ENCODE results near the gene EPS8L2. TPM values are rescaled to one million over a fixed set of nuclear protein-coding genes. Genes with fewer than 3 reads are reported as not detected.

EPS8L2 gene
- total RNA-seq, 1 experiment from 2014 or later = 119 TPM

- no TSS peak for BruUV-seq (replicated peaks)
- intact Hi-C loops (cut with micrococcal nuclease) = loop anchor here (1.0 to 10.0 kb wide), 4 partner anchors 19 to 163 kb away; partner anchors contain the start of genes LMNTD2, RASSF7 and TALDO1
- H3K36me3 Mint-ChIP-seq (ENCODE audit: insufficient read depth, unreplicated experiment) = peaks cover 34% of the 10 kb centered on the region
- H3K27me3 Mint-ChIP-seq (ENCODE audit: insufficient read depth, unreplicated experiment) = no peaks in the 10 kb centered on the region
- H3K27ac Mint-ChIP-seq (ENCODE audit: low read depth, unreplicated experiment) = peak overlapping the region; percentile 43
- TF ChIP-seq, protein P1, sequence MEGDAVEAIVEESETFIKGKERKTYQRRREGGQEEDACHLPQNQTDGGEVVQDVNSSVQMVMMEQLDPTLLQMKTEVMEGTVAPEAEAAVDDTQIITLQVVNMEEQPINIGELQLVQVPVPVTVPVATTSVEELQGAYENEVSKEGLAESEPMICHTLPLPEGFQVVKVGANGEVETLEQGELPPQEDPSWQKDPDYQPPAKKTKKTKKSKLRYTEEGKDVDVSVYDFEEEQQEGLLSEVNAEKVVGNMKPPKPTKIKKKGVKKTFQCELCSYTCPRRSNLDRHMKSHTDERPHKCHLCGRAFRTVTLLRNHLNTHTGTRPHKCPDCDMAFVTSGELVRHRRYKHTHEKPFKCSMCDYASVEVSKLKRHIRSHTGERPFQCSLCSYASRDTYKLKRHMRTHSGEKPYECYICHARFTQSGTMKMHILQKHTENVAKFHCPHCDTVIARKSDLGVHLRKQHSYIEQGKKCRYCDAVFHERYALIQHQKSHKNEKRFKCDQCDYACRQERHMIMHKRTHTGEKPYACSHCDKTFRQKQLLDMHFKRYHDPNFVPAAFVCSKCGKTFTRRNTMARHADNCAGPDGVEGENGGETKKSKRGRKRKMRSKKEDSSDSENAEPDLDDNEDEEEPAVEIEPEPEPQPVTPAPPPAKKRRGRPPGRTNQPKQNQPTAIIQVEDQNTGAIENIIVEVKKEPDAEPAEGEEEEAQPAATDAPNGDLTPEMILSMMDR (IDR thresholded peaks at IDR 0.05; ENCODE audit: unreplicated experiment) = peak; percentile 98
- ChIA-PET CTCF (interaction anchor here (0.6 to 3.3 kb wide), 10 partner anchors 10 to 324 kb away, joined by 3 to 22 read pairs (median 4); partner anchors contain the start of genes EPS8L2, TALDO1 and TMEM80), POLR2A (interaction anchor here (0.6 to 7.1 kb wide), 9 partner anchors 16 to 221 kb away, joined by 3 to 96 read pairs (median 16); partner anchors contain the start of genes DEAF1, EPS8L2, GATD1 and RNH1)
- peak; percentile 98 for DNase-seq (ENCODE audit: unreplicated experiment)
- H3K4me3 Mint-ChIP-seq (ENCODE audit: unreplicated experiment) = peak overlapping the region; percentile 23
- peaks cover 12% of the 10 kb centered on the region for H3K4me1 Mint-ChIP-seq (ENCODE audit: insufficient read depth, unreplicated experiment)
- H3K9me3 Mint-ChIP-seq (ENCODE audit: unreplicated experiment) = no peaks in the 10 kb centered on the region
Measured at GRCh38 chr11:727859-728748, 22.1 kb downstream of the EPS8L2 start.

- TF ChIP-seq, protein P1 (IDR thresholded peaks at IDR 0.05; ENCODE audit: unreplicated experiment) = no peak
- POLR2A ChIA-PET = interaction anchor here (0.6 to 7.1 kb wide), 9 partner anchors 16 to 48 kb away, joined by 3 to 96 read pairs (median 7); partner anchors contain the start of genes DEAF1, EPS8L2, GATD1 and TALDO1
- no peaks in the 10 kb centered on the region for H3K9me3 Mint-ChIP-seq (ENCODE audit: unreplicated experiment)
- intact Hi-C loops (cut with micrococcal nuclease) = loop anchor here (1.0 to 10.0 kb wide), 4 partner anchors 18 to 164 kb away; partner anchors contain the start of genes LMNTD2, RASSF7 and TALDO1
- no peak overlapping the region for H3K27ac Mint-ChIP-seq (ENCODE audit: low read depth, unreplicated experiment)
- peaks cover 12% of the 10 kb centered on the region for H3K4me1 Mint-ChIP-seq (ENCODE audit: insufficient read depth, unreplicated experiment)
- no peak for DNase-seq (ENCODE audit: unreplicated experiment)
- no TSS peak for BruUV-seq (replicated peaks)
- H3K36me3 Mint-ChIP-seq (ENCODE audit: insufficient read depth, unreplicated experiment) = peaks cover 28% of the 10 kb centered on the region
- CTCF ChIA-PET = interaction anchor here (0.6 to 3.3 kb wide), 6 partner anchors 16 to 175 kb away, joined by 3 to 22 read pairs (median 4); partner anchors contain the start of genes TALDO1 and TMEM80
- H3K27me3 Mint-ChIP-seq (ENCODE audit: insufficient read depth, unreplicated experiment) = no peaks in the 10 kb centered on the region
- no peak overlapping the region for H3K4me3 Mint-ChIP-seq (ENCODE audit: unreplicated experiment)
Measured at GRCh38 chr11:728901-729491, 23.0 kb downstream of the EPS8L2 start.

DNA sequence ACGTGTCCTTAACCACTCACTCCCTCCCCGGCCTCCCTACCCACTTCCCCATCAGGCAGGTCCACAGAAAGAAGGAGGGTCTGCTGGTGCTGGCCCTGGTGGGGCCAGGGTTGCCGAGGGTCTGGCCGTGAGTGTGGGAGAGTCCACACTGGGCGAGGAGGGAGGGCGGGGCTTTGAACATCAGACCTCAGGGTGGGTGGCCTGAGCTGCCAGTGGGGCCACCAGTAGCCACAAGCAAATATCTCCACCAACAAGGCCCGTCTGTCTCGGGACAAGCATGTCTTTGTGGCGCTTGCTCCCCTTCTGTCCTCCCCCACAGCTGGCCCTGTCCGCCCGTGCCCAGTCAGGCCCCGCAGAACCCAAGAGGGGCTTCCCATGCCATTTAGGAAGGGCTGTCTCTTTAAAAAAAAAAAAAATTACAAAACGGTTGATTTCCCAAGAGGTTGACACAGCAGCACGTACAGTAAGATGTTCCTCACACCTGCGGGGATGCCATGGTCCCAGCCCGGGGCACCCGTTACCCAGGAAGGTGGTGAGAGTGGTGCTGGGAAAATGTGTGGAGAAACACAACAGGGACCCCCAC, 23.6 kb downstream of the EPS8L2 start:
- H3K36me3 Mint-ChIP-seq (ENCODE audit: insufficient read depth, unreplicated experiment) = peaks cover 23% of the 10 kb centered on the region
- intact Hi-C loops (cut with micrococcal nuclease) = loop anchor here (2.0 to 10.0 kb wide), 3 partner anchors 17 to 165 kb away; partner anchors contain the start of genes LMNTD2, RASSF7 and TALDO1
- no peak for DNase-seq (ENCODE audit: unreplicated experiment)
- ChIA-PET CTCF (interaction anchor here (1.1 to 1.8 kb wide), 2 partner anchors 17 to 35 kb away, joined by 7 to 10 read pairs; partner anchors contain the start of gene TALDO1), POLR2A (interaction anchor here (1.4 to 7.1 kb wide), 6 partner anchors 15 to 46 kb away, joined by 4 to 96 read pairs (median 24); partner anchors contain the start of genes DEAF1, EPS8L2, TALDO1 and TMEM80)
- BruUV-seq (replicated peaks) = no TSS peak
- TF ChIP-seq, protein P1 (IDR thresholded peaks at IDR 0.05; ENCODE audit: unreplicated experiment) = no peak
- H3K4me1 Mint-ChIP-seq (ENCODE audit: insufficient read depth, unreplicated experiment) = peaks cover 12% of the 10 kb centered on the region
- H3K9me3 Mint-ChIP-seq (ENCODE audit: unreplicated experiment) = no peaks in the 10 kb centered on the region
- no peak overlapping the region for H3K4me3 Mint-ChIP-seq (ENCODE audit: unreplicated experiment)
- no peak overlapping the region for H3K27ac Mint-ChIP-seq (ENCODE audit: low read depth, unreplicated experiment)
- no peaks in the 10 kb centered on the region for H3K27me3 Mint-ChIP-seq (ENCODE audit: insufficient read depth, unreplicated experiment)
